Measurements from ENCODE around the gene LSM12. TPM values are rescaled to one million over a fixed set of nuclear protein-coding genes. Genes with fewer than 3 reads are reported as not detected.

The LSM12 gene

DNA sequence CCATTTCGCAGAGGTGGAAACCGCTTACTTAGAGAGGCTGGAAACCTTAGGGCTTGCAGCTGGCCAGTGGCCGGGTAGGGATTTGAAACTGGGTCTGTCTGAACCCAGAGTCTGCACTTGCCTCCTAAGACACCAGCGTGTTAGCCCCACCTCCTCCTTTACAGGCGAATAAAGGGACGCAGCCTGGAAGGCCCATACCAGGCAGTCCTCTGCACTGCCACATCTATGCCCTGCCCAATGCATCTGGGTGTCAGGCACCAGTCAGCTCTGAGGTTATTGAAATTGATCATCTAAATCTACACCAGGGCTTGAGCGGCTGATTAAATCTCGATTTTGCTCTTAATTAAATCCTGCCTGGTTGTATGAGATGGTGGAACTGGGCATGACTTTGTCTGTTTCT lies 82.0 kb downstream of the LSM12 start:
- H3K79me1 ChIP-seq (replicated peaks; ENCODE audit: low read length, poor library complexity, severe bottlenecking), result no peaks in the 10 kb centered on the region
- no peak overlapping the region for H4K91ac ChIP-seq (ENCODE audit: low read length)
- no peak overlapping the region for H2BK5ac ChIP-seq (ENCODE audit: low read depth, low read length, poor library complexity, severe bottlenecking)
- no peak overlapping the region for H2BK120ac ChIP-seq (ENCODE audit: low read depth, low read length)
- no peak overlapping the region for H4K8ac ChIP-seq (ENCODE audit: low read length)
- no peak for DNase-seq
- H3K4me2 ChIP-seq (ENCODE audit: low read length, poor library complexity, severe bottlenecking), result peak overlapping the region; percentile 97
- H2AK5ac ChIP-seq (ENCODE audit: low read length, severe bottlenecking), result no peak overlapping the region
- no peak overlapping the region for H3K14ac ChIP-seq (ENCODE audit: low read length in 2 of 2)
- no peaks in the 10 kb centered on the region for H3K36me3 ChIP-seq (ENCODE audit: control insufficient read depth in 1 of 2, insufficient read depth in 2 of 2, low read depth in 1 of 2, low read length in 2 of 2)
- WGBS, result 40% methylated on average over 8 of the region's 8 CpGs
- no peak overlapping the region for H2BK15ac ChIP-seq (ENCODE audit: low read depth, poor library complexity, severe bottlenecking)
- peak overlapping the region; percentile 37 for H2AFZ ChIP-seq (ENCODE audit: low read depth, low read length)
- H3K18ac ChIP-seq (ENCODE audit: low read depth in 1 of 2, low read length in 2 of 2), result no peak overlapping the region
- no peak overlapping the region for H3K4ac ChIP-seq (ENCODE audit: low read depth in 1 of 2, low read length in 2 of 2)
- no peak overlapping the region for H2BK12ac ChIP-seq (ENCODE audit: low read length in 2 of 2)
- H3K27ac ChIP-seq (ENCODE audit: low read length, poor library complexity, severe bottlenecking), result no peak overlapping the region
- H3K9me3 ChIP-seq (ENCODE audit: control insufficient read depth, low read length), result no peaks in the 10 kb centered on the region
- H3K4me1 ChIP-seq (ENCODE audit: control insufficient read depth, insufficient read depth, low read depth, low read length), result peaks cover 12% of the 10 kb centered on the region
- peak overlapping the region; percentile 71 for H3K9ac ChIP-seq (ENCODE audit: low read length)
- H3K27me3 ChIP-seq (ENCODE audit: control insufficient read depth in 1 of 2, insufficient read depth in 1 of 2, low read length in 2 of 2), result peaks cover 43 to 45% of the 10 kb centered on the region in 2 experiments
- no peak overlapping the region for H3K23ac ChIP-seq (ENCODE audit: low read length in 2 of 2)
- peak overlapping the region in 1 of 2 experiments; percentile 70 for H3K4me3 ChIP-seq (ENCODE audit: insufficient read depth in 1 of 2, low read depth in 1 of 2, low read length in 2 of 2)

Small RNA genes within 50 kb of the gene (small RNA-seq; reads per million reads assigned to genes)
- not detected for gene RF00012 (ENCODE audit: low read depth)

Data from mesenchymal stem cell (in vitro differentiated cells and primary cell).